ENCODE data around the gene MRPS18A. TPM values are rescaled to one million over a fixed set of nuclear protein-coding genes. Genes with fewer than 3 reads are reported as not detected.
A peak's percentile ranks its signal among the peaks of the same experiment; 100 is the strongest.

MRPS18A gene
- total RNA-seq, 2 experiments from 2014 or later = 37.3 to 46.4 TPM

DNA sequence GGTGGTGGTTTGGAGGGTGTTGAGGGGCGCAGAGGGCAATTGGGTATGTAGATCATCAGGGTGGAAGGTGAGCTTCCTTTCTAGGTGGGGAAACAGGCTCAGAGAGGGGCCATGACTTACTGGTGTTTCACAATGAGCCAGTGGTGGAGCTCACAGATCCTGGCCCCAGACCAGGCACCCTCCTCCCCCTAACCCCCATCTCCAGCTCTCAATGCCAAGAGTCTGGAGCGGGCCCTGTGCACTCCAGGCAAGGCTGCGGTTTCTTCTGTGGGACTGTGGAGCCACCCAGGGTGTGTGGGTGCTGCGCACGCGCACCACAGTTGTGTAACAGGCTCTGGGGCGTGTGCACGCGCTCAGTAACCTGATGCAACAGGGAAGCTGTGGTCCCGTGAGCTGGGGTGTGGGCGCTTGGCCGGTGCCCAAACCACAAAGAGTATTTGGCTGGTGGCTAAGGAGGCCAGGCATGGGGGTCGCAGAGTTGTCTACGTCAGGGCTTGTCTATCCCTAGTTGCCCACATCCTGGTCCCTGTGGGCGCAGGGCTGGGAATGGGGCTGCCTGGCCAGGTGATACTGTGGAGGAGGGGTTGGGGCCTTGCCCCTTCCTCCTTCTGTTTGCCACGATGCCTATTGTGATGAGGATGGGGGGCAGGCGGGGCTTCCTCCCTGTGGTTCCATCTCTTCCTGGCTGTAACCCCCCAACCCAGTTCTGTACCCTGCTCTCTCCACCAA, 37.5 kb upstream of the MRPS18A start:
- peak; percentile 76 for DNase-seq

GRCh38 chr6:43724354-43724753, 36.8 kb upstream of the MRPS18A start:
- CTCF ChIA-PET = interaction anchor here (0.6 to 2.6 kb wide), 12 partner anchors 10 to 1800 kb away, joined by 3 to 10 read pairs (median 3); no protein-coding TSS in a partner anchor
- Mint-ChIP-seq H3K9me3 (no peaks in the 10 kb centered on the region), H3K27me3 (peaks cover 8% of the 10 kb centered on the region), H3K27ac (peak overlapping the region; percentile 83), H3K4me3 (no peak overlapping the region), H3K36me3 (ENCODE audit: low read depth) (no peaks in the 10 kb centered on the region), H3K4me1 (peaks cover 32% of the 10 kb centered on the region)
- POLR2A ChIA-PET = no interaction called here
- DNase-seq = no peak

More for the DNA sequence above, 37.5 kb upstream of the MRPS18A start:
- Mint-ChIP-seq H3K27me3 (peaks cover 8% of the 10 kb centered on the region), H3K4me1 (peaks cover 32% of the 10 kb centered on the region), H3K4me3 (peak overlapping the region; percentile 36), H3K36me3 (ENCODE audit: low read depth) (no peaks in the 10 kb centered on the region), H3K27ac (peak overlapping the region; percentile 83), H3K9me3 (no peaks in the 10 kb centered on the region)
- ChIA-PET CTCF (interaction anchor here (0.5 to 2.6 kb wide), 14 partner anchors 9 to 369 kb away, joined by 3 to 10 read pairs (median 3); no protein-coding TSS in a partner anchor), POLR2A (interaction anchor here (1.0 kb wide), 1 partner anchor 46 kb away, joined by 4 read pairs; no protein-coding TSS in a partner anchor)

- ChIA-PET POLR2A (no interaction called here), CTCF (interaction anchor here (0.6 to 2.6 kb wide), 7 partner anchors 11 to 1800 kb away, joined by 3 to 10 read pairs (median 3); no protein-coding TSS in a partner anchor)
- Mint-ChIP-seq H3K9me3 (no peaks in the 10 kb centered on the region), H3K4me3 (no peak overlapping the region), H3K27me3 (peaks cover 8% of the 10 kb centered on the region), H3K27ac (no peak overlapping the region), H3K36me3 (ENCODE audit: low read depth) (no peaks in the 10 kb centered on the region), H3K4me1 (peaks cover 32% of the 10 kb centered on the region)
- DNase-seq = peak; percentile 76
Measured at GRCh38 chr6:43723737-43724295, 36.2 kb upstream of the MRPS18A start.

- DNase-seq = no peak
- H3K27me3 Mint-ChIP-seq = peaks cover 8% of the 10 kb centered on the region
- no peaks in the 10 kb centered on the region for H3K9me3 Mint-ChIP-seq
- H3K4me1 Mint-ChIP-seq = peaks cover 32% of the 10 kb centered on the region
- CTCF ChIA-PET = interaction anchor here (0.6 to 2.6 kb wide), 5 partner anchors 12 to 356 kb away, joined by 3 to 10 read pairs (median 3); no protein-coding TSS in a partner anchor
- no peaks in the 10 kb centered on the region for H3K36me3 Mint-ChIP-seq (ENCODE audit: low read depth)
- POLR2A ChIA-PET = no interaction called here
- no peak overlapping the region for H3K4me3 Mint-ChIP-seq
- no peak overlapping the region for H3K27ac Mint-ChIP-seq
Measured at GRCh38 chr6:43722920-43723545, 35.4 kb upstream of the MRPS18A start.

DNA sequence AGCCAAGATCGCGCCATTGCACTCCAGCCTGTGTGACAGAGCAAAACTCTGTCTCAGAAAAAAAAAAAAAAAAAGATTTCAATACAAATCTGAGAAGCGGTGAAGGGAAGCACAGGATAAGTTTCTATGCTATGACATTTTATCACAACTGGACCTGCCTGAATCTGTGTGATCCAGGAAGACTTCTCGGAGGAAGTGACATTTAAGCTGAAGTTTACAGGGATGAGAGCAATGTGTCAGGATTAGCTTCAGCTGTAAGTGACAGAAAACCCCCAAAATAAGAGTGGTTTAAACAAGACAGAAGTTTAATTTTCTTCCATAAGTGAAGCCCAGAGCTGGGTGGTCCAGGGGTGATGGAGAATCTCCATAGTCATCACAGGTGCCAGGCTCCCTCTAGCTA, 33.4 kb upstream of the MRPS18A start:
- Mint-ChIP-seq H3K27ac (no peak overlapping the region), H3K27me3 (peaks cover 8% of the 10 kb centered on the region), H3K36me3 (ENCODE audit: low read depth) (no peaks in the 10 kb centered on the region), H3K4me1 (peaks cover 28% of the 10 kb centered on the region), H3K9me3 (no peaks in the 10 kb centered on the region), H3K4me3 (no peak overlapping the region)
- ChIA-PET CTCF (interaction anchor here (0.6 to 2.1 kb wide), 5 partner anchors 11 to 353 kb away, joined by 3 to 5 read pairs (median 3); no protein-coding TSS in a partner anchor), POLR2A (no interaction called here)
- no peak for DNase-seq

DNA sequence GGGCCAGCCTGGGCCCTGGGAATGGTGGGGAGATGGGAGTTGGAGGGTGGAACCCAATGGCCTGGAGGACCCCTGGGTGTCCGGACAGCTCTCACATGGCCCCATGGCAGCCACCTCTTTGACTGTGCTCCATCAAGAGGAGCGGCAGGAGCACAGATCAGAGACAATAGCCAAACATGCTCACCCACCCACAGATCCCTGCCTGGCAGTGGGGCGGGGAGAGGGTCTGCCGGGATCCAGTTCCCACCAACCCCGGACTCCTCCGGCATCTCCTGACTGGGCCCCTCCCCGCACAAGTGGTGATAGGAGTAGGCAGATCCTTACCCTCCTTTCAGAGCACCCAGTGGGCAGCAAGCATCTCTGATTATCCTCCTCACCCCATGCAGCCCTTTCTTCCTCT, 31.9 kb upstream of the MRPS18A start:
- H3K36me3 Mint-ChIP-seq (ENCODE audit: low read depth) = no peaks in the 10 kb centered on the region
- CTCF ChIA-PET = interaction anchor here (0.7 to 1.7 kb wide), 2 partner anchors 27 to 355 kb away, joined by 3 to 4 read pairs; no protein-coding TSS in a partner anchor
- H3K27ac Mint-ChIP-seq = no peak overlapping the region
- no peaks in the 10 kb centered on the region for H3K9me3 Mint-ChIP-seq
- H3K4me3 Mint-ChIP-seq = no peak overlapping the region
- peaks cover 13% of the 10 kb centered on the region for H3K4me1 Mint-ChIP-seq
- no peak for DNase-seq
- peaks cover 8% of the 10 kb centered on the region for H3K27me3 Mint-ChIP-seq
- POLR2A ChIA-PET = no interaction called here

DNA sequence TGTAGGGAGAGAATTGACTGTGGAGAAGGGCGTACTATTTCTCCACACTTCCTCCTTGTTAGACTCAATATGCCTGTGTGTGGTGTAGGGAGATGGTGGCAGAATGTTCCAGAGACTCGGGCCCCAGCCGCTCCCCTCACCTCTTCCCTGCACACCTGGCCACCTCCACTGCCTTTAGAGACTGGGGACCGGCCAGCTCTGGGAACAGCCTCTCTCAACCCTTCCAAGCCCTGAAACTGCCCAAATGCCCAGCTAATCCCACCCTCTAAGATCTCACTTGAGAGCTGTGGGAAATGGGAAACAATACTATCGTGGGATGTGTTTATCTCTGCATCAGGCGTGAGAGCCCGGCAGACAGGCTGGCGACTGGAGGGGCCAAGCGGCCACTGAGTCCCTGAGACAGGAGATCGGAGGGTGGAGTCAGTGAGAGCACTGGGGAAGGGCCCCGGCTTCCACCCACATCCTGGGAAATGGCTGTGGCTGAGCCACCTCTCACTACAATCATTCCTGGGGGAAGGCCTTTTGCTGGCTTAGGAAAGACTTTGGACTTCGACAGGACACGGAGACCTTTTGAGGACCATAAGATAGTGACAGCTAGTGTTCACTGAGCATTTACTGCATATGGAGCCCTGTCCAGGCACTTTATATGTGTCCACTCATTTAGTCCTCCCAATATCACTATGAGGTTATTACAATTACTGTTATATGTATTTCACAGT, 31.0 kb upstream of the MRPS18A start:
- POLR2A ChIA-PET = no interaction called here
- H3K36me3 Mint-ChIP-seq (ENCODE audit: low read depth) = no peaks in the 10 kb centered on the region
- DNase-seq = no peak

GRCh38 chr6:43717822-43718221, 30.2 kb upstream of the MRPS18A start:
- H3K4me3 Mint-ChIP-seq = no peak overlapping the region
- no peaks in the 10 kb centered on the region for H3K9me3 Mint-ChIP-seq
- H3K27me3 Mint-ChIP-seq = peaks cover 11% of the 10 kb centered on the region
- H3K27ac Mint-ChIP-seq = no peak overlapping the region
- no peak for DNase-seq
- no peaks in the 10 kb centered on the region for H3K4me1 Mint-ChIP-seq
- CTCF ChIA-PET = no interaction called here
- POLR2A ChIA-PET = no interaction called here
- H3K36me3 Mint-ChIP-seq (ENCODE audit: low read depth) = no peaks in the 10 kb centered on the region

More for the DNA sequence above, 31.0 kb upstream of the MRPS18A start:
- Mint-ChIP-seq H3K4me1 (peaks cover 3% of the 10 kb centered on the region), H3K27me3 (peaks cover 11% of the 10 kb centered on the region), H3K4me3 (no peak overlapping the region), H3K27ac (no peak overlapping the region), H3K9me3 (no peaks in the 10 kb centered on the region)
- CTCF ChIA-PET = interaction anchor here (0.6 to 1.7 kb wide), 2 partner anchors 124 to 356 kb away, joined by 3 to 4 read pairs; no protein-coding TSS in a partner anchor

DNA sequence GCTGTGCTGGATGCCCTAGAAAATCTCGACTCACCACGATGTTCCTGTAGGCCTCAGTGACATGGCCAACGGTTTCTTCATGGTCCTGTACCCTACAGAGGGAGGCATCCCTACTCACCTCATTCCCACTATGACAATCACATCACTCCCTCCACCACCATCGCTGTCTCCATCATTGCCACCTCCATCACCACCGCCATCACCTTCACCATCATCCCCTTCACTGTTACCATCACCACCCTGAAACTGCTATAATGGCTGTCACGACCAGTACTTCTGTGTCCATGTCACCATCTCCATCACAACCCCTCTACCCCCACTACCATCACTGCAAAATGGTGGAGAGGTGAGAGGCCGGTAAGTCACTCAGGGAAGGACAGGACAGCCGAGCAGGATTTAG, 29.8 kb upstream of the MRPS18A start:
- DNase-seq = no peak
- CTCF ChIA-PET = no interaction called here
- Mint-ChIP-seq H3K4me1 (no peaks in the 10 kb centered on the region), H3K27me3 (peaks cover 11% of the 10 kb centered on the region), H3K36me3 (ENCODE audit: low read depth) (no peaks in the 10 kb centered on the region), H3K27ac (no peak overlapping the region), H3K9me3 (no peaks in the 10 kb centered on the region), H3K4me3 (no peak overlapping the region)
- POLR2A ChIA-PET = no interaction called here

- H3K4me3 Mint-ChIP-seq = no peak overlapping the region
- no peak for DNase-seq
- no peaks in the 10 kb centered on the region for H3K36me3 Mint-ChIP-seq (ENCODE audit: low read depth)
- peaks cover 11% of the 10 kb centered on the region for H3K27me3 Mint-ChIP-seq
- ChIA-PET CTCF (interaction anchor here (0.6 kb wide), 1 partner anchor 425 kb away, joined by 3 read pairs; no protein-coding TSS in a partner anchor), POLR2A (no interaction called here)
- no peak overlapping the region for H3K27ac Mint-ChIP-seq
- no peaks in the 10 kb centered on the region for H3K4me1 Mint-ChIP-seq
- no peaks in the 10 kb centered on the region for H3K9me3 Mint-ChIP-seq
Measured at GRCh38 chr6:43716099-43716498, 28.5 kb upstream of the MRPS18A start.

- Mint-ChIP-seq H3K27me3 (peaks cover 13% of the 10 kb centered on the region), H3K9me3 (no peaks in the 10 kb centered on the region), H3K36me3 (ENCODE audit: low read depth) (no peaks in the 10 kb centered on the region), H3K4me3 (no peak overlapping the region), H3K4me1 (no peaks in the 10 kb centered on the region), H3K27ac (no peak overlapping the region)
- CTCF ChIA-PET = interaction anchor here (0.6 kb wide), 2 partner anchors 424 to 655 kb away, joined by 3 to 6 read pairs; no protein-coding TSS in a partner anchor
- POLR2A ChIA-PET = no interaction called here
- DNase-seq = no peak
Measured at GRCh38 chr6:43715056-43715788, 27.6 kb upstream of the MRPS18A start.
